K562 (cell line): ENCODE measurements around the gene NPM1. TPM values are rescaled to one million over a fixed set of nuclear protein-coding genes. Genes with fewer than 3 reads are reported as not detected.

ENCODE experiments used
- ATAC-seq: fragments of 200-7000 bp; cut with Tn5 transposase; 3 replicates; pipeline ENCODE4 v1.9.1; 2020; ENCODE audit warnings: moderate library complexity
- BruUV-seq: library from RNA; stranded (reverse); fragments of 400-500 nt; replicated peaks from 2 replicates; lab custom pipeline; 2021; lab: Mats Ljungman, UMichigan
- CTCF ChIA-PET: fragments of 300-600 bp; formaldehyde crosslinking; extraction: SDS; loops from one replicate; lab custom pipeline; 2021; ENCODE audit warnings: low intra/inter-chr PET ratio; lab: Yijun Ruan, JAX
- POLR2A ChIA-PET: fragments of 300-600, 350-650 bp; sonication (Branson Sonifier 250); formaldehyde crosslinking; extraction: SDS; loops from one replicate; lab custom pipeline; 2021; ENCODE audit warnings: antibody characterized with exemption, inconsistent platforms; lab: Yijun Ruan, JAX
- DNase-seq, 4 experiments: peaks; one replicate each; pipeline versions ENCODE4 v3.0.0 to v3.0.0-alpha.2; 2011 to 2018; ENCODE audit warnings: low spot score in 3 of 4, mixed read lengths in 3 of 4; ENCODE audit errors: extremely low read depth in 1 of 4
- FAIRE-seq: peaks from 2 replicates; lab custom pipeline; 2011; peaks lifted over from hg19 to GRCh38; lab: Jason Lieb, UNC
- H2AFZ ChIP-seq: 2 replicates; pipeline ENCODE4 v1.6.0; 2011; ENCODE audit warnings: low read depth, low read length, control low read depth, inconsistent platforms
- H3K27ac ChIP-seq: fragments of 200-600 bp; 3 replicates; pipeline ENCODE4 v1.8.0; 2011; ENCODE audit warnings: low read depth, mild to moderate bottlenecking, control low read depth, inconsistent platforms, low read length, moderate library complexity, mixed read lengths; ENCODE audit errors: extremely low read depth
- H3K27me3 ChIP-seq, 2 experiments: fragments of 300-600 bp in 1 of 2; 2 replicates in 1 of 2; 3 replicates in 1 of 2; pipeline versions ENCODE4 v1.6.0 to v1.8.0; 2011; ENCODE audit warnings: inconsistent platforms in 2 of 2, low read length in 2 of 2, mild to moderate bottlenecking in 1 of 2, mixed read lengths in 1 of 2, moderate library complexity in 1 of 2; ENCODE audit not compliant: control insufficient read depth in 2 of 2, insufficient read depth in 2 of 2
- H3K36me3 ChIP-seq: fragments of 300-600 bp; 3 replicates; pipeline ENCODE4 v1.8.0; 2011; ENCODE audit warnings: mild to moderate bottlenecking, low read length, inconsistent platforms; ENCODE audit not compliant: control insufficient read depth, insufficient read depth
- H3K4me1 ChIP-seq, 2 experiments: fragments of 200-600 bp in 1 of 2; replicated peaks in 1 of 2; 2 replicates in 1 of 2; 3 replicates in 1 of 2; pipeline versions ENCODE4 v1.5.1 to v1.8.0; 2011; ENCODE audit warnings: inconsistent platforms in 2 of 2, low read length in 2 of 2, mild to moderate bottlenecking in 1 of 2, mixed read lengths in 1 of 2, moderate library complexity in 1 of 2; ENCODE audit not compliant: control insufficient read depth in 2 of 2, insufficient read depth in 2 of 2
- H3K4me2 ChIP-seq: 2 replicates; pipeline ENCODE4 v1.6.1; 2011; ENCODE audit warnings: low read length, control low read depth, inconsistent platforms, mixed read lengths; ENCODE audit not compliant: insufficient read depth
- H3K4me3 ChIP-seq: fragments of 200-600 bp; sonication (generic), shearing (Covaris generic); 2 replicates; pipeline ENCODE4 v1.5.1; 2016; ENCODE audit warnings: control low read depth, inconsistent platforms
- H3K79me2 ChIP-seq: fragments of 200-600 bp; 3 replicates; pipeline ENCODE4 v1.8.0; 2011; ENCODE audit warnings: low read length, inconsistent platforms; ENCODE audit not compliant: control insufficient read depth, insufficient read depth
- H3K9ac ChIP-seq, 2 experiments: 2 replicates each; pipeline versions ENCODE4 v1.6.0 to v1.6.1; 2011; ENCODE audit warnings: low read depth in 2 of 2, low read length in 2 of 2, control low read depth in 1 of 2, inconsistent platforms in 1 of 2, mild to moderate bottlenecking in 1 of 2, mixed read lengths in 1 of 2; ENCODE audit not compliant: insufficient read depth in 1 of 2
- H3K9me1 ChIP-seq: one replicate; pipeline ENCODE4 v1.6.0; 2011; ENCODE audit warnings: inconsistent platforms, mild to moderate bottlenecking, low read length, moderate library complexity; ENCODE audit not compliant: control insufficient read depth, insufficient read depth
- H3K9me3 ChIP-seq: replicated peaks from 2 replicates; pipeline ENCODE4 v1.5.1; 2011; ENCODE audit warnings: low read depth, low read length, inconsistent platforms; ENCODE audit not compliant: control insufficient read depth, insufficient read depth
- H4K20me1 ChIP-seq: replicated peaks from 2 replicates; pipeline ENCODE4 v1.6.1; 2011; ENCODE audit warnings: low read length, inconsistent platforms, mixed read lengths; ENCODE audit not compliant: control insufficient read depth, insufficient read depth
- CHD2 ChIP-seq: IDR thresholded peaks from 2 replicates; pipeline ENCODE4 v1.6.1; 2011; ENCODE audit warnings: low read depth, low read length
- GTF2B ChIP-seq: IDR thresholded peaks from 2 replicates; pipeline ENCODE4 v1.6.1; 2011; ENCODE audit not compliant: insufficient read length; ENCODE audit errors: extremely low read depth
- IRF9 ChIP-seq: fragments of 450-650 bp; IDR thresholded peaks from 2 replicates; pipeline ENCODE4 v1.6.1; 2016; ENCODE audit warnings: missing biosample characterization, missing genetic modification characterization
- KAT8 ChIP-seq: fragments of 450-650 bp; IDR thresholded peaks from 2 replicates; pipeline ENCODE4 v1.6.1; 2016; ENCODE audit warnings: low read depth, mild to moderate bottlenecking
- KLF16 ChIP-seq: IDR thresholded peaks from 2 replicates; pipeline ENCODE4 v1.6.1; 2016; ENCODE audit warnings: antibody characterized with exemption
- MAFF ChIP-seq: IDR thresholded peaks from 2 replicates; pipeline ENCODE4 v1.6.1; 2012; ENCODE audit warnings: low read length, improper control_type of control experiment
- NFIC ChIP-seq: fragments of 450-650 bp; IDR thresholded peaks from 2 replicates; pipeline ENCODE4 v1.6.1; 2017; ENCODE audit warnings: mild to moderate bottlenecking, inconsistent platforms
- PCBP2 ChIP-seq: fragments of 200-400 bp; formaldehyde crosslinking; IDR thresholded peaks from 2 replicates; pipeline ENCODE4 v1.6.1; 2018; ENCODE audit warnings: low read length, low read depth, mild to moderate bottlenecking, moderate library complexity; ENCODE audit not compliant: poor library complexity, severe bottlenecking
- RCOR1 ChIP-seq, 2 experiments: IDR thresholded peaks; 2 replicates each; pipeline ENCODE4 v1.6.1; 2012; ENCODE audit warnings: low read depth in 2 of 2, low read length in 2 of 2, borderline replicate concordance in 1 of 2, improper control_type of control experiment in 1 of 2
- ZNF639 ChIP-seq, 2 experiments: fragments of 200-800 bp in 1 of 2; sonication (Bioruptor generic) in 1 of 2; sonication (generic) in 1 of 2; formaldehyde crosslinking in 1 of 2; IDR thresholded peaks in 1 of 2; conservative IDR thresholded peaks in 1 of 2; 2 replicates each; pipeline versions ENCODE4 v1.5.0 to v1.6.1; 2016 to 2020; ENCODE audit warnings: missing compliant biosample characterization in 1 of 2, missing genetic modification characterization in 1 of 2, missing genetic modification reagents in 1 of 2
- ZNF717 ChIP-seq: fragments of 250-450 bp; sonication (Bioruptor Pico); IDR thresholded peaks from 2 replicates; pipeline ENCODE4 v1.5.0; 2021
- WGBS: fragments of 100-300 bp; shearing (Covaris generic); methylation state at CpG from one replicate; pipeline ENCODE4 v1.1.6; 2016; ENCODE audit warnings: low coverage, mixed read lengths; ENCODE audit not compliant: insufficient coverage; ENCODE audit errors: missing lambda C conversion rate; 5-methylcytosine and 5-hydroxymethylcytosine counted together
- in situ Hi-C: fragments of 300-500 bp; cut with MboI; formaldehyde crosslinking; loops from 4 replicates; pipeline ENCODE4 v1.15.0; 2018; ENCODE audit warnings: inconsistent platforms, mixed read lengths
- intact Hi-C: fragments of 100-400 bp; cut with micrococcal nuclease; formaldehyde crosslinking; loops from 2 replicates; pipeline ENCODE4 v1.14.2; 2022
- polyA plus RNA-seq, 8 experiments: library from polyadenylated mRNA; depleted of rRNA in 4 of 8; stranded (reverse) in 5 of 8; unstranded in 3 of 8; fragments of >200 nt; fragmentation: Nextera tagmentation in 2 of 8; fragmentation: Illumina TruSeq in 1 of 8; extraction: Ambion mirVana in 2 of 8; extraction: Trizol in 1 of 8; gene quantifications; 2 replicates each; pipeline versions ENCODE4 v1.2.1 to v1.2.3, GENCODE V29; 2011 to 2014; ENCODE audit warnings: inconsistent platforms in 1 of 8, missing spikeins in 1 of 8
- total RNA-seq, 7 experiments: library from RNA; depleted of rRNA in 6 of 7; stranded (reverse); fragments of >200 nt in 6 of 7; fragmentation: Illumina TruSeq in 2 of 7; extraction: Trizol in 2 of 7; gene quantifications; 2 replicates each; pipeline versions ENCODE4 v1.2.1 to v1.2.3, GENCODE V29; 2011 to 2021; ENCODE audit warnings: low replicate concordance in 1 of 7

The NPM1 gene
- total and polyA plus RNA-seq, 9 of the 15 experiments (the other 6 are each of a cell fraction or from before 2014, with no cell fraction given), result 2,438 to 6,909 (median 5,639) TPM

- TF ChIP-seq ZNF639 (CRISPR knock-in tag; conservative IDR thresholded peaks at IDR 0.05 in 1 of 2, IDR thresholded peaks at IDR 0.05 in 1 of 2) (no peak), KAT8 (no peak), CHD2 (no peak), MAFF (no peak), PCBP2 (no peak)
These were observed 38.1 kb downstream of the NPM1 start (continued) for GRCh38 chr5:171425596-171426244.

GRCh38 chr5:171426266-171426665, 38.6 kb downstream of the NPM1 start:
- no peak for DNase-seq
- WGBS, result 27% methylated on average over 3 of the region's 4 CpGs
- POLR2A ChIA-PET, result interaction anchor here (0.5 to 1.0 kb wide), 2 partner anchors 15 to 41 kb away, joined by 3 read pairs; no protein-coding TSS in a partner anchor

More at GRCh38 chr5:171426266-171426665, 38.6 kb downstream of the NPM1 start:
- H3K4me2 ChIP-seq, result no peak overlapping the region
- peaks cover 0 to 23% of the 10 kb centered on the region in 2 experiments; a peak in 3 of 5 replicates for H3K27me3 ChIP-seq
- CTCF ChIA-PET, result no interaction called here
- H4K20me1 ChIP-seq, result peaks cover 10% of the 10 kb centered on the region; the same call in 1 of the 2 replicates
- H3K9me3 ChIP-seq, result no peaks in the 10 kb centered on the region
- no peaks in the 10 kb centered on the region for H3K79me2 ChIP-seq
- intact Hi-C loops, result no loop called here
- H3K4me1 ChIP-seq, result peaks cover 0 to 4% of the 10 kb centered on the region in 2 experiments; a peak in 1 of 5 replicates
- no peak overlapping the region for H3K4me3 ChIP-seq
- H3K9me1 ChIP-seq, result no peaks in the 10 kb centered on the region
- no peak for FAIRE-seq
- in situ Hi-C loops, result loop anchor here (10.0 kb wide), 1 partner anchor 629 kb away; no protein-coding TSS in a partner anchor
- no peak for ATAC-seq
- H3K9ac ChIP-seq, result no peak overlapping the region
- H2AFZ ChIP-seq, result no peak overlapping the region
- TF ChIP-seq ZNF717 (CRISPR knock-in tag), result no peak
- no peak for TF ChIP-seq KLF16
- TF ChIP-seq NFIC, result no peak
- no peak for TF ChIP-seq RCOR1 (IDR thresholded peaks at IDR 0.05; ENCODE audit: borderline replicate concordance in 1 of 2, low read depth in 2 of 2, low read length in 2 of 2)
- TF ChIP-seq GTF2B, result no peak
- no peak for TF ChIP-seq IRF9 (tag)
- TF ChIP-seq, all 486 proteins: peak for 0
- BruUV-seq, result no TSS peak
- Histone ChIP-seq H3K27ac (no peak overlapping the region), H3K36me3 (no peaks in the 10 kb centered on the region)
